Measurements from ENCODE around the gene TAF12.

GRCh38 chr1:28573564-28573963, 69.3 kb downstream of the TAF12 start:
- TF ChIP-seq CTCF (IDR thresholded peaks at IDR 0.05 in 4 of 5, conservative IDR thresholded peaks at IDR 0.05 in 1 of 5) (no peak), POLR2A (IDR thresholded peaks at IDR 0.05) (no peak)

Data from gastrocnemius medialis (tissue), 4 donors.